NT2/D1 (cell line): ENCODE measurements around the gene ZNF593.
A peak's percentile ranks its signal among the peaks of the same experiment; 100 is the strongest.

Experiments used
- DNase-seq: peaks from one replicate; pipeline ENCODE4 v3.0.0-alpha.2; 2011; ENCODE audit warnings: low read depth, low spot score
- H3K27me3 ChIP-seq: 2 replicates; pipeline ENCODE4 v1.6.0; 2011; ENCODE audit warnings: mild to moderate bottlenecking; ENCODE audit not compliant: insufficient read length, insufficient read depth
- H3K36me3 ChIP-seq: 2 replicates; pipeline ENCODE4 v1.6.1; 2011; ENCODE audit warnings: mild to moderate bottlenecking, low read length, mixed read lengths; ENCODE audit not compliant: insufficient read depth, insufficient read length
- H3K4me1 ChIP-seq: 2 replicates; pipeline ENCODE4 v1.5.1; 2011; ENCODE audit not compliant: insufficient read depth, insufficient read length
- H3K4me3 ChIP-seq: 2 replicates; pipeline ENCODE4 v1.5.1; 2011; ENCODE audit warnings: low read depth; ENCODE audit not compliant: insufficient read length
- H3K9ac ChIP-seq: 2 replicates; pipeline ENCODE4 v1.6.0; 2011; ENCODE audit warnings: low read depth; ENCODE audit not compliant: insufficient read length
- H3K9me3 ChIP-seq: 2 replicates; pipeline ENCODE4 v1.5.1; 2011; ENCODE audit warnings: mild to moderate bottlenecking, low read length; ENCODE audit not compliant: insufficient read depth
- SUZ12 ChIP-seq: IDR thresholded peaks from 2 replicates; pipeline ENCODE4 v1.6.1; 2011; ENCODE audit not compliant: insufficient read length, insufficient read depth; ENCODE audit errors: extremely low read depth
- YY1 ChIP-seq: IDR thresholded peaks from 2 replicates; pipeline ENCODE4 v1.6.1; 2011; ENCODE audit not compliant: insufficient read length, insufficient read depth
- ZNF274 ChIP-seq: IDR thresholded peaks from 2 replicates; pipeline ENCODE4 v1.6.1; 2011; ENCODE audit warnings: mild to moderate bottlenecking, low read depth, low read length

ZNF593 gene

DNA sequence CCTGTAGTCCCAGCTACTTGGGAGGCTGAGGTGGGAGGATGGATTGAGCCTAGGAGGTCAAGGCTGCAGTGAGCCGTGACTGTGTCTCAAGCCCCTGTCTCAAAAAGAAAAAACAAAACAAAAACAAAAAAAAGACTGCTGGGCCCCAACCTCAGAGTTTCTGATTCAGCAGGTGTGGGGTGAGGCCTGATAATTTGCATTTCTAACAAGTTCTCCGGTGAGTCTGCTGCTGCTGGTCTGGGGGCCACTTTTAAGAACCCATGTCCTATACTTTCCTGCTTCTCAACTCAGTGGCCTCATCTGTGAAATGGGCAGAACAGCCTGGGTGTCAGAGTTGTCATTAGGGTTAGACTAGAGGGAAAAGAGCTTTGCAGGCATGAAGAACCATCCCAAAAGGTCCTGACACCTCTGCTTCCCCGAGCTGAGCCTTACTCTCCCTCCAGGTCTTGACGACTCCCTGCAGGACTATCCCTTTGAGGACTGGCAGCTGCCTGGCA, 10.3 kb downstream of the ZNF593 start:
- Histone ChIP-seq H3K9ac (no peak overlapping the region), H3K36me3 (peaks cover 59% of the 10 kb centered on the region), H3K9me3 (no peaks in the 10 kb centered on the region), H3K27me3 (no peaks in the 10 kb centered on the region), H3K4me1 (peaks cover 9% of the 10 kb centered on the region), H3K4me3 (no peak overlapping the region)
- DNase-seq = no peak
- TF ChIP-seq SUZ12 (no peak), ZNF274 (no peak), YY1 (no peak)

DNA sequence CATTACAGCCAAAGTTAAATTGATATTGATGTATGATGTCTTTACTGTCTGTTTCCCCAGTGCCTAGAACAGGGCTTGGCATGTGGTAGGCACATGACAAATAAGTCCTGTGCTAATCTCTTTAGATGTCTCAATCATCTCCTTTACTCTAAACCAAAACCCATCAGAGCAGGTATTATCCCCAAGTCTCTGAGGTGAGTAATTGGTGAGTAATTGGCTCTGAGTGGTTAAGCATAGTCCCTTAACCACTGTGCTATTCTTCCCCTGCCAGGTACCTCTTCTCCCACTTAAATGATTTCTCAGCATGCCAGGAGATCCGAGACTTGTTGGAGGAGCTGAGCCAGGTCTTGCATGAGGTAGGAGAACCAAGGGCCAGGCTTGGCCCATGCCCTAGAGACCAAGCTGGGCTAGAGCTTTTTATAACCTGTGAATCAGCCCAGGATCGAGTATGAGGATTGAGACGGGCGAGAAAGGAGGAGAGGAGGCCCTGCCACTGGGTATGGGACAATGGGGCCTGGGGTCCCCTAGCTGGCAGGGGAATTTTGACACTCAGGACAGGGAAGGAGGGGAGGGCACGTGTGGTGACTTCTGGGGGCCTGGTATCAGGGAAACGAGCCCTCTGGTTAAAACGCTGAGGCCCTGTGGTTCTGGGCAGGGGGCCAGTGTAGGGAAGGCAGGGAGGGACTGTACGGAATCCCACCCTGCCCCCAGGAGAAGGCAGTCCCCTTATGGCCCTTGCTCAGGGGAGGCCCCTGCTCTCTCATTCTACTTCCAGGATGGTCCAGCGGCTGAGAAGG, 12.1 kb downstream of the ZNF593 start:
- Histone ChIP-seq H3K9ac (no peak overlapping the region), H3K9me3 (no peaks in the 10 kb centered on the region), H3K36me3 (peaks cover 70% of the 10 kb centered on the region), H3K27me3 (no peaks in the 10 kb centered on the region), H3K4me1 (peaks cover 8% of the 10 kb centered on the region), H3K4me3 (no peak overlapping the region)
- TF ChIP-seq ZNF274 (no peak), YY1 (no peak), SUZ12 (no peak)
- DNase-seq = no peak

DNA sequence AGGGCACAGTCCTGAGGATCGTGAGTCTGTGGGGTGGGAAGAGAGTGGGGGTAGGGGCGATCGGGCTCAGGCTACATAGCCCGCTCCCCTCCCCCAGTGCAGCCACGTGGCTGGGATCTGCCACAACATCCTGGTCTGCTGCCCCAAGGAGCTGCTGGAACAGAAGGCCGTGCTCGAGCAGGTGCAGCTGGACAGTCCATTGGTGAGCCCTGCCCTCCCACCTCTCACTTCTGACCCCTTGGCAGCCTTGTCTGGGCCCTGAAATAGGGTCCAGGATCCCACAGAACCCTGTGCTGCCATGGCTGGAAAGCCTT, 12.6 kb downstream of the ZNF593 start:
- H3K9ac ChIP-seq = peak overlapping the region; percentile 5
- no peak for DNase-seq
- no peaks in the 10 kb centered on the region for H3K9me3 ChIP-seq
- peaks cover 76% of the 10 kb centered on the region for H3K36me3 ChIP-seq
- TF ChIP-seq ZNF274 (no peak), SUZ12 (no peak), YY1 (no peak)
- H3K4me1 ChIP-seq = peaks cover 6% of the 10 kb centered on the region
- no peak overlapping the region for H3K4me3 ChIP-seq
- H3K27me3 ChIP-seq = no peaks in the 10 kb centered on the region

DNA sequence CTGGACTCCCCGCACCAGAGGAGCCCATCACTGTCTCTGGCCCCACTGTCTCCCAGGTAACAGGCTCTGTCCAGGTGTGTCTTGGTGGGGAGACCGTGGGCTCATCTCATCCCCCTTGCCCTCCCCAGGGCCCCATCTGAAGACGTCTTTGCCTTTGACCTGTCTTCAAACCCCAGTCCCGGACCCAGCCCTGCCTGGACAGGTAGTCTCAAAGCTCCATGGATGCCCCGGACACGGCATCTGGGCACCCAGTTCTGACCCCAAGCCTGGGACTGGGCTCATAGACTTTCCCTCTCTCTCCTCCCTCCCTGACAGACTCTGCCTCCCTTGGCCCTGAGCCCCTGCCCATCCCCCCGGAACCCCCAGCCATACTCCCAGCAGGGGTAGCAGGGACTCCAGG, 14.4 kb downstream of the ZNF593 start:
- Histone ChIP-seq H3K4me3 (no peak overlapping the region), H3K4me1 (no peaks in the 10 kb centered on the region), H3K27me3 (no peaks in the 10 kb centered on the region), H3K9me3 (no peaks in the 10 kb centered on the region), H3K36me3 (peaks cover 84% of the 10 kb centered on the region), H3K9ac (no peak overlapping the region)
- TF ChIP-seq ZNF274 = no peak
- TF ChIP-seq YY1 = no peak
- no peak for TF ChIP-seq SUZ12
- no peak for DNase-seq

DNA sequence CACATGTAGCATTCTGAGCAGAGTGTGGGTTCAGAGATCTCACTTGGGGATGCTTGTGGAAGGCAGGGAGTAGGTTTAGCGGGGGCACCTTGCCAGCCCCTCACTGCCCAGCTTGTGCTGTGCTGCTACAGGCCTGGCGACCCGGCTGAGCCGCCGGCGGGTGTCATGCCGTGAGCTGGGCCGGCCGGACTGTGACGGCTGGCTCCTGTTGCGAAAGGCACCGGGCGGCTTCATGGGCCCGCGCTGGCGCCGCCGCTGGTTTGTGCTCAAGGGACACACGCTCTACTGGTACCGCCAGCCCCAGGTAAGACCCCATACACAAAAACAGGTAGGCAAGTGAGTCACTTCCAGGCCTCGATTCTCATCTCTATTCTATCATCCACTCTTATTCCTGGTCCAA, 15.2 kb downstream of the ZNF593 start:
- DNase-seq = no peak
- peaks cover 86% of the 10 kb centered on the region for H3K36me3 ChIP-seq
- no peak overlapping the region for H3K4me3 ChIP-seq
- H3K9ac ChIP-seq = no peak overlapping the region
- TF ChIP-seq YY1 (no peak), SUZ12 (no peak), ZNF274 (no peak)
- H3K4me1 ChIP-seq = peaks cover 1% of the 10 kb centered on the region
- no peaks in the 10 kb centered on the region for H3K27me3 ChIP-seq
- no peaks in the 10 kb centered on the region for H3K9me3 ChIP-seq

DNA sequence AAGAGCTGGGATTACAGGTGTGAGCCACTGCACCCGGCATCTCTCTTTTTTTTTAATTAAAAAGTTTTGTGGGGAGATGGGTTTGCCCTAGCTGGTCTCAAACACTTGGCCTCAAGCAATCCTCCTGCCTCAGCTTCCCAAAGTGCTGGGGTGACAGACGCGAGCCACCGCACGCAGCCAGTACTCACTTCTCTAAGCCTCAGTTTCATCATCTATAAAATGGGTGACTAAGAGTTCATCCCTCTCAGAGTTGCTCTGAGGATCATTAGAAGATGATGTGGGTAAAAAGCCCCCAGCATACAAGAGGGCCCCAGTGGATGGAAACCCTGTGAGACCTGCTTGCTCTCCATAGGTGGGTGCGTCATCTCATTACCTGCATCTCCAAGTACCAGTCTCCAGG, 18.2 kb downstream of the ZNF593 start:
- Histone ChIP-seq H3K36me3 (peaks cover 60% of the 10 kb centered on the region), H3K4me3 (no peak overlapping the region), H3K4me1 (peaks cover 6% of the 10 kb centered on the region), H3K27me3 (no peaks in the 10 kb centered on the region), H3K9me3 (no peaks in the 10 kb centered on the region), H3K9ac (no peak overlapping the region)
- no peak for TF ChIP-seq YY1
- TF ChIP-seq SUZ12 = no peak
- no peak for TF ChIP-seq ZNF274
- DNase-seq = no peak

DNA sequence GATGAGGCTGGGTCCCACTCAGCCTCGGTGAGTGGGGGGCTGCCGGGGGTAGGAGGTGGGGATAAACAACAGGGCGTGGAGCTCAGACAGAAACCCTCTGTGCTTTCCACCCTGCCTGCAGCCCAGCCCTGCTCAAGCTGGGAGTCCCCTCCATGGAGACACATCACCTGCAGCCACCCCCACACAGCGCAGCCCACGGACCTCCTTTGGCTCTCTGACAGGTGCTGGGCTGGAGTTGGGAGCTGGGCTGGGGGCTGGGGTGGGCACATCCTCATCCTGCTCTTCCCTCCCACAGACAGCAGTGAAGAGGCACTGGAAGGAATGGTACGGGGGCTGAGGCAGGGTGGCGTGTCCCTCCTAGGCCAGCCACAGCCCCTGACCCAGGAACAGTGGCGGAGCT, 18.8 kb downstream of the ZNF593 start:
- no peaks in the 10 kb centered on the region for H3K9me3 ChIP-seq
- no peak for DNase-seq
- H3K4me3 ChIP-seq = no peak overlapping the region
- peaks cover 54% of the 10 kb centered on the region for H3K36me3 ChIP-seq
- no peaks in the 10 kb centered on the region for H3K27me3 ChIP-seq
- H3K9ac ChIP-seq = no peak overlapping the region
- no peak for TF ChIP-seq ZNF274
- TF ChIP-seq SUZ12 = no peak
- TF ChIP-seq YY1 = no peak
- peaks cover 6% of the 10 kb centered on the region for H3K4me1 ChIP-seq
